Retinal pigment epithelial cell (primary cell): Measurements from ENCODE around the gene BBC3.
"Not testable (repeated sequence)": the region's sequence is repeated elsewhere in the genome, so short reads cannot be mapped to it uniquely, and the experiment has no call there.

Experiments used
- DNase-seq: peaks from one replicate; pipeline ENCODE4 v3.0.0-alpha.2; 2010; ENCODE audit warnings: low read depth
- H3K4me3 ChIP-seq: 2 replicates; pipeline ENCODE4 v1.5.1; 2011; ENCODE audit warnings: mild to moderate bottlenecking, low read length, control low read depth, moderate library complexity
- CTCF ChIP-seq: conservative IDR thresholded peaks from 2 replicates; pipeline ENCODE4 v1.5.1; 2011; ENCODE audit warnings: low read depth, low read length, control low read depth, inconsistent platforms

BBC3 gene

GRCh38 chr19:47256693-47257410, 25.9 kb upstream of the BBC3 start:
- no peak for TF ChIP-seq CTCF
- DNase-seq = peak; percentile 91
- peak overlapping the region; percentile 55 for H3K4me3 ChIP-seq

- DNase-seq = peak; percentile 85
- TF ChIP-seq CTCF = no peak
- peak within 1 kb of the TSS; percentile 69 for H3K4me3 ChIP-seq
These were observed 25.1 kb upstream of the BBC3 start, which contains the start of gene CCDC9 for GRCh38 chr19:47255879-47256692. CCDC9 (plus strand) TSS chr19:47256525; CDS start chr19:47258401, 1,876 bp downstream.

- DNase-seq = no peak
- no peak for TF ChIP-seq CTCF
- H3K4me3 ChIP-seq = no peak overlapping the region
These were observed 23.0 kb upstream of the BBC3 start for GRCh38 chr19:47253970-47254369.

GRCh38 chr19:47253467-47253881, 22.5 kb upstream of the BBC3 start:
- no peak overlapping the region for H3K4me3 ChIP-seq
- DNase-seq = peak; percentile 91
- no peak for TF ChIP-seq CTCF

- H3K4me3 ChIP-seq, DNase-seq: not testable (repeated sequence)
These were observed 22.0 kb upstream of the BBC3 start for GRCh38 chr19:47253016-47253415.

- peak; percentile 92 for TF ChIP-seq CTCF
- H3K4me3 ChIP-seq = no peak overlapping the region
- no peak for DNase-seq
These were observed 16.4 kb upstream of the BBC3 start for GRCh38 chr19:47247308-47247990.
